ENCODE measurements around the gene GRIA3. TPM values are rescaled to one million over a fixed set of nuclear protein-coding genes. Genes with fewer than 3 reads are reported as not detected.

GRIA3 gene
- total and polyA plus RNA-seq, 2 experiments from 2014 or later: 1.9 to 2.9 TPM

GRCh38 chrX:123215397-123216089 is 31.5 kb downstream of the GRIA3 start:
- Histone ChIP-seq H3K27ac (no peak overlapping the region), H3K9me2 (replicated peaks; ENCODE audit: insufficient read depth) (no peaks in the 10 kb centered on the region), H4K20me1 (ENCODE audit: insufficient read depth, poor library complexity, severe bottlenecking) (no peaks in the 10 kb centered on the region), H3K4me1 (ENCODE audit: insufficient read depth) (no peaks in the 10 kb centered on the region), H3K4me3 (no peak overlapping the region), H3K27me3 (no peaks in the 10 kb centered on the region), H3K4me2 (no peak overlapping the region), H2AFZ (no peak overlapping the region), H3K79me2 (no peaks in the 10 kb centered on the region), H3K9me3 (ENCODE audit: low read depth) (no peaks in the 10 kb centered on the region), H3K36me3 (replicated peaks; ENCODE audit: insufficient read depth, low read depth) (no peaks in the 10 kb centered on the region)
- no peak for TF ChIP-seq EZH2phosphoT487 (IDR thresholded peaks at IDR 0.05; ENCODE audit: low read depth, severe bottlenecking, unreplicated experiment)
- TF ChIP-seq EZH2 (IDR thresholded peaks at IDR 0.05; ENCODE audit: borderline replicate concordance): no peak
- TF ChIP-seq CTCF (IDR thresholded peaks at IDR 0.05; ENCODE audit: poor library complexity): no peak
- no peak for DNase-seq (ENCODE audit: low spot score)
- 62% methylated on average over 7 of the region's 7 CpGs for WGBS (ENCODE audit: low lambda C conversion rate, missing lambda C conversion rate)

GRCh38 chrX:123217077-123217476 is 33.0 kb downstream of the GRIA3 start:
- H3K27me3 ChIP-seq: no peaks in the 10 kb centered on the region
- no peak overlapping the region for H3K4me2 ChIP-seq
- H3K27ac ChIP-seq: no peak overlapping the region
- H4K20me1 ChIP-seq (ENCODE audit: insufficient read depth, poor library complexity, severe bottlenecking): no peaks in the 10 kb centered on the region
- no peak overlapping the region for H2AFZ ChIP-seq
- DNase-seq (ENCODE audit: low spot score): peak; percentile 9
- no peak overlapping the region for H3K4me3 ChIP-seq
- no peaks in the 10 kb centered on the region for H3K9me2 ChIP-seq (replicated peaks; ENCODE audit: insufficient read depth)
- H3K36me3 ChIP-seq (replicated peaks; ENCODE audit: insufficient read depth, low read depth): no peaks in the 10 kb centered on the region
- no peaks in the 10 kb centered on the region for H3K9me3 ChIP-seq (ENCODE audit: low read depth)
- no peaks in the 10 kb centered on the region for H3K4me1 ChIP-seq (ENCODE audit: insufficient read depth)
- no peak for TF ChIP-seq EZH2 (IDR thresholded peaks at IDR 0.05; ENCODE audit: borderline replicate concordance)
- TF ChIP-seq EZH2phosphoT487 (IDR thresholded peaks at IDR 0.05; ENCODE audit: low read depth, severe bottlenecking, unreplicated experiment): no peak
- TF ChIP-seq CTCF (IDR thresholded peaks at IDR 0.05; ENCODE audit: poor library complexity): no peak
- H3K79me2 ChIP-seq: no peaks in the 10 kb centered on the region
- 54% methylated on average over 2 of the region's 2 CpGs for WGBS (ENCODE audit: low lambda C conversion rate, missing lambda C conversion rate)

- Histone ChIP-seq H3K27me3 (no peaks in the 10 kb centered on the region), H2AFZ (no peak overlapping the region), H3K9me2 (replicated peaks; ENCODE audit: insufficient read depth) (no peaks in the 10 kb centered on the region), H3K4me2 (no peak overlapping the region), H3K9me3 (ENCODE audit: low read depth) (no peaks in the 10 kb centered on the region), H3K27ac (no peak overlapping the region), H4K20me1 (ENCODE audit: insufficient read depth, poor library complexity, severe bottlenecking) (no peaks in the 10 kb centered on the region), H3K4me3 (no peak overlapping the region), H3K36me3 (replicated peaks; ENCODE audit: insufficient read depth, low read depth) (no peaks in the 10 kb centered on the region), H3K4me1 (ENCODE audit: insufficient read depth) (no peaks in the 10 kb centered on the region), H3K79me2 (no peaks in the 10 kb centered on the region)
- WGBS (ENCODE audit: low lambda C conversion rate, missing lambda C conversion rate): 76% methylated on average over 2 of the region's 2 CpGs
- no peak for DNase-seq (ENCODE audit: low spot score)
- TF ChIP-seq EZH2phosphoT487 (IDR thresholded peaks at IDR 0.05; ENCODE audit: low read depth, severe bottlenecking, unreplicated experiment) (no peak), CTCF (IDR thresholded peaks at IDR 0.05; ENCODE audit: poor library complexity) (no peak), EZH2 (IDR thresholded peaks at IDR 0.05; ENCODE audit: borderline replicate concordance) (no peak)
Measured at GRCh38 chrX:123217728-123218127, 33.6 kb downstream of the GRIA3 start.
